Measurements from ENCODE around the gene OR9Q1.

GRCh38 chr11:58034471-58034870 is 10.8 kb downstream of the OR9Q1 start:
- TF ChIP-seq POLR2AphosphoS5 (IDR thresholded peaks at IDR 0.05; ENCODE audit: borderline replicate concordance, low read depth, low read length) (peak; percentile 59; the same call in 1 of the 2 replicates), EZH2 (IDR thresholded peaks at IDR 0.05) (no peak), FOXP2 (optimal IDR thresholded peaks at IDR 0.05; ENCODE audit: control extremely low read depth, extremely low read length, insufficient read depth) (no peak)
